Germinal center (tissue), 1 donor: ENCODE data around the gene ANXA2.
"Not testable (repeated sequence)": the region's sequence is repeated elsewhere in the genome, so short reads cannot be mapped to it uniquely, and the experiment has no call there.

Source experiments
- DNase-seq: peaks from one replicate; pipeline ENCODE4 v3.0.0; 2012; ENCODE audit warnings: mixed read lengths, low spot score

The ANXA2 gene

GRCh38 chr15:60410350-60410749 lies 12.6 kb upstream of the ANXA2 start:
- not testable (repeated sequence) for DNase-seq

GRCh38 chr15:60408463-60408981 lies 10.7 kb upstream of the ANXA2 start:
- DNase-seq, result peak; percentile 27

GRCh38 chr15:60407415-60407805 lies 9.6 kb upstream of the ANXA2 start:
- DNase-seq, result no peak

- DNase-seq, result no peak
Observed at GRCh38 chr15:60406513-60407414, 9.0 kb upstream of the ANXA2 start.

GRCh38 chr15:60405399-60405798 lies 7.6 kb upstream of the ANXA2 start:
- DNase-seq, result no peak

- not testable (repeated sequence) for DNase-seq
Observed at GRCh38 chr15:60404351-60404750, 6.6 kb upstream of the ANXA2 start.

GRCh38 chr15:60400944-60401343 lies 3.2 kb upstream of the ANXA2 start:
- no peak for DNase-seq

GRCh38 chr15:60399931-60400330 lies 2.1 kb upstream of the ANXA2 start:
- no peak for DNase-seq

GRCh38 chr15:60399246-60399915 lies 1.6 kb upstream of the ANXA2 start:
- no peak for DNase-seq

GRCh38 chr15:60396958-60397771 lies 621 bp downstream of the ANXA2 start:
- DNase-seq, result peak; percentile 24

- no peak for DNase-seq
Observed at GRCh38 chr15:60396560-60396957, 1.2 kb downstream of the ANXA2 start.

GRCh38 chr15:60396100-60396499 lies 1.7 kb downstream of the ANXA2 start:
- no peak for DNase-seq

- DNase-seq, result no peak
Observed at GRCh38 chr15:60395276-60396011, 2.3 kb downstream of the ANXA2 start.

- DNase-seq, result no peak
Observed at GRCh38 chr15:60394689-60395097, 3.1 kb downstream of the ANXA2 start.

- DNase-seq, result no peak
Observed at GRCh38 chr15:60392986-60393790, 4.6 kb downstream of the ANXA2 start.

GRCh38 chr15:60392601-60392985 lies 5.2 kb downstream of the ANXA2 start:
- no peak for DNase-seq

GRCh38 chr15:60391722-60392315 lies 6.0 kb downstream of the ANXA2 start:
- DNase-seq, result no peak

- DNase-seq, result no peak
Observed at GRCh38 chr15:60390871-60391501, 6.8 kb downstream of the ANXA2 start.

GRCh38 chr15:60390231-60390630 lies 7.6 kb downstream of the ANXA2 start:
- no peak for DNase-seq
